ENCODE results near the gene COL4A2.
A peak's percentile ranks its signal among the peaks of the same experiment; 100 is the strongest.
"Not testable (repeated sequence)": the region's sequence is repeated elsewhere in the genome, so short reads cannot be mapped to it uniquely, and the experiment has no call there.

Gene COL4A2

DNA sequence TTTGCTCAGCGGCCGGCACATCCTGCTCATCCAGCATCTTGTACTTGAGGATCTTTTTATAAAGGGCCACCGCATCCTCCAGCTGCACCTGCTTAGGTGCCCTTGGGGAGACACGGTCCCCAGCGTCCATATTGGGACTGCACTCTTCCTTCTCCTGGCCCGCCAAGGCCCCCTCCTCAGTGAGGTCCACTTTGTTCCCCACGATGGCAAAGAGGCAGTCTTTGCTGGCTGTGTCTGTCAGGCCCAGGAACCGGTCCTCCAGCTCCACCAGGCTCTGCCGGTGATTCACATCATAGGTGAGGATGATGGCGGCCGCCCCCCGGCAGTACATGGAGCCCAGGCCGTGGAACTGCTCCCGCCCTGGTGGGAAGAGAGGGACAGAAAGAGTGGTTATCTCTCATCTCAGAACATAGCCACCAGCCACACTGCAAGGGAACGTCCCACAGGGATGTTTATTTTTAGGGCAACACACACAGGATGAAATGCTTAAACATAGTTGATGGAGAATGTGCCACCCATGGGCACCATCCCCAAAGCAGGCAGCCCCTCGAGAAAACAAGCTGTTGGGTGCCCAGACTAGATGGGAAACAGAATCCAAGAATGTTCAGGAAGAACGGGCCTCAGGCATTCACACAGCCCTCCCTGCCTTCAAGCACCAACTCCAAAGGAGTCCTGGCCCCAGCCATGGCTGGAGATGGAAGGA lies 216.9 kb downstream of the COL4A2 start:
- DNase-seq: no peak

DNA sequence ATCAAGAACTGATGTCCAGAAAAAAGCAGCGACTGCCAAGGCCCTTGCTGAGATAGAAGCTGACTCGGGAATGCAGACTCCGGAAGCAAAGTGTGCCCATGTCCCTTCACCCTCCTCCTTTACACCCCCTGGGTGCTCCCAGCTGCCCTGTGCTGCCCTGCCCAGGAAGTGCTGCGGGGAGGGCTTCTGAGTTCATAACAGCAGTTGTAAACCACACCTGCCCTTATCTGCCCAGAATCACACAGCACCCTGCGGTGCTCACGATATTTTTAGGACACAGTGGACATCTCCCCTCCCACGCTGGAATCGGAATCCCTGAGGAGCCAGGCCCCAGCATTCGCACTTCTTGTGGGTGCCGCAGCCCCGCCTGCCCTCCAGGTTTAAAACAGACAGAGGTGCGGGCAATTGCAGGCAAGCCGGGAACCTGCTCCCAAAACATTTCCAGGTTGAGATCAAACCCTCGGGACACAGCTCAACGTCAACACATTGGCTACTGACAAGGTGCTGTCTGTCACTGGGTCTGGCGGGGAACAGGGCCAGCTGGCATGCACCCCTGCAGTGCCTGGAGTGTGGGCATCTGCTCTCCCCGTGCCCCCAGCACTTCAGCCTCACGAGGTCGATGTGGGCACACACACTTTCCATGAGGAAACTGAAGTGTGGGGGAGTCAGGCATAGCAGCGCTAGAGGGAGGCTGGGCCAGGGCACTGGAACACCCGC lies 217.6 kb downstream of the COL4A2 start:
- DNase-seq: peak; percentile 90

DNA sequence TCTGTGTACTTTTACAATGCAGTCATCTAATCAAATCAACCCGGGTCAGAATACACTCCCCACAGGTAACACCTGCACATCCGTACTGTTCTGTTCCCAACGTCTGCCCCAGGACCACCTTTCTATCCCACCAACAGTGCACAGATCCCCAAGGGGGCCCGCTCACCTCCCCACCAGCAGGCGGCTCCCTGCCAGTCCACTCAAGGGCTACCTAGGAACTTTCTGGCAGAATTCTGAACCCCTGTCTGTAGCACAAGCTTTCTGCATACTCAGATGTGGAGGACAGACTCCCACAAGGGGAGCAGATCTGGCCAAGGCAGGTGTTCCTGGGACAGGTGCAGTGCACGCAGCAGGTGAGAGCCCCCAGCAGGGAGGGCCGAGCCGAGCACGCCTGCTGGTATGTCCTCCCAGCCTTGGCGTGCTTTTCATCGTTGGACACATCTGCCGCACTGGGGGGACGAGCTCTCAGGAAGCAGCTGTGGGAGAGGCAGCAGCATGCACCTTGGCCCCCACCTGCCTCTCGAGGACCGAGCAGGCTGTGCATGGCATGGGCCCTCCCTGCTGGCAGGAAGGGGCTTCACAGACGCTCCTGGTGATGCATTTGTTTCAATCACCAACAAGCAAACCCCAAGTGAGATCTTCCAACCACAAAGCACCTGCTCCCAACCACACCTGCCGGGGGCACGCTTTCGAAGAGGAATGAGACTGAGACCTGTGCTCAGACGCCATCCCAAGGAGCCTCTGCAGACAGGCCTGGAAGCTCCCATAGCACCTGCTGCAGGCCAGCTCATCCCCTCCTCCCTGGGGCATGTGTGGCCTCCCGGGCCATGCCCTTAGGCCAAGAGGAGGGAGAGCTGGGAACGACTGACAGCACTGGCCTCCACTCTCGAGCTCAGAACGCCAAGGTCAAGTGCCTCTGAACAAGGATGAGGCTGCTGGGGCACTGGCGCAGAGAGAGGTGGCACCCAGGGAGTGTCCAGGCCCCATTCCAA lies 218.5 kb downstream of the COL4A2 start:
- DNase-seq: peak; percentile 100

DNA sequence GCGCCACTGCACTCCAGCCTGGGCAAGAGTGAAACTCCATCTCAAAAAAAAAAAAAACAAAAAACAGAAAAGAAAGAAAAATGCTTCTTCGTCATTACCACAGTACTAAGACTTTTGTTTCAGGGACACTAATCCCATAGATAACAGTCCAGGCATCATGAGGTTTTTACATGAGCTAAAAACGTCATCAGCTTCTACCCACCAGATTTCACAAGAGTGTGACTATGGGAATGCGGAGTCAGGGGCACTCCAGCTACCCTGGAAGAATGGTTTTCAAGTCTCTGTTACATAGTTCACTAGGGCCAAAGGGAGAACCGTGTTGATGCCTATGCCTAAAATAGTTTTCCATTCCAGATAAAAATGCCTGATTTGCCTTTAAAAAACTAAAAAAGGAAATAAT lies 221.3 kb downstream of the COL4A2 start:
- DNase-seq: no peak

DNA sequence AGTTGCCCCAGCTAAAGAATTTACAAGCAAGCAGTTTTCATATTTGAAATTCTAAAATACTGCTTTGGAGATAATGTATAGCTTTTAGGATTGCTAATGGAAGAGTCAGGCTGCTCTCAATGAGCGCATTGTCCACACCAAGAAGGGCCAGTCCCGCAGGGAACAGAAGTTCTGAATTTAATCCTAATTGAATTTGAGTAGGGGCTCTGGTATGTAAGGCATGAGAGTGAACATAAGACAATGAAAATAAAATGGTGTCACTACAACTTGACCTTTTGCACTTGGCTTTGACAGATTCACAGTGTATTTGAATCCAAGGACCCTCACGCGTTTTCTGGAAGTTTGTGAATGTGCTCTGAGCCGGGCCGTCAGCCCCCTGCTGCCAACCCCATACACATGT lies 221.8 kb downstream of the COL4A2 start:
- no peak for DNase-seq

DNA sequence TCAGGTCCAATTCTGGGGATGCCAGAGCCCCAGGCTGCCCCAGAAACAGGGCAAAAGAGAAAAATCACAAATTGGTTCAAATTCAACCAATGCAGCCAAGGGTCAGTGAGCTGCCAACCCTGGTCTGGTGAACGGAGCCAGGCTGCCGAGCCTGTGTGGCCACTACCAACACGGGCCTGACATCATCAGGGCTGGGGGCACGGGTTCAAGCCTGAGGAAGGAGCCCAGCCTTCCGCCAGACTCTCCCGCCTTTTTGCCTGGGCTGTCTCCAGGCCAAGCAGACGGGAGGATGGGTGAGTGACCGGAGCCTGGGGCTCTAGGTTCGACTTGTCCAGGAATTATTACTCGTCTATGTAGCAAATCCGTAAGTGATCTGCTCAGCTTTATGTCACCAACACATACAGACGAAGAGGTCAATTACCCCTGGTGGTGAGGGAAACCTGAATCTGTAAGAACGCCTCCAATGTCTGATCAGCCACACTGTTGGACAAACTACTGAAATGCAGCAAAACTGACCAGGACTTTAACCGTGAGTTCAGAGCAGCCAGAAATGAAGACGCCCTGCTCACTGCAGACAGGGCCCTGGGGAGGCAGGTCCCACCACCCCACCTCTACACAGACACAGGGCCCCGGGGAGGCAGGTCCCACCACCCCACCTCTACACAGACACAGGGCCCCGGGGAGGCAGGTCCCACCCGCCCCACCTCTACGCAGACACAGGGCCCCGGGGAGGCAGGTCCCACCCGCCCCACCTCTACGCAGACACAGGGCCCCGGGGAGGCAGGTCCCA lies 222.6 kb downstream of the COL4A2 start:
- no peak for DNase-seq

DNA sequence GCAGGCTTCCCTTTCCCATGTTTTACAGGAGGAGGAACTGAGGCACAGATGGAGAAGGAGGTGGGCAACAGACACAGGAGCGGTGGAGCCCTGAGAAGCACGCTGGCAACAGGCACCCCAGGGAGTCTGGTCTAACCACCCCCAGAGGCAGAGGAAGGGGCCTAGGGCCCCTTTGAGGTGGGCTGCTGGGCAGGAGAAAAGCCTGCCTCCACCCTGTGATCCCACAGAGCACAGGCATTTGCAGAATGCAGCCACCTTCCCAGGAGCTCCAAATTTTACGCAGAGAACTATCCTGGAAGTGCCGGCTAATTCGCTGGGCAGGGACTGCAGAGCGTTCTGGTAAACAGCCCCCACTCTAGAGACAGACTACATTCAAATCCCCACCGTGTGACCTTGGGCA lies 224.0 kb downstream of the COL4A2 start:
- DNase-seq: no peak

DNA sequence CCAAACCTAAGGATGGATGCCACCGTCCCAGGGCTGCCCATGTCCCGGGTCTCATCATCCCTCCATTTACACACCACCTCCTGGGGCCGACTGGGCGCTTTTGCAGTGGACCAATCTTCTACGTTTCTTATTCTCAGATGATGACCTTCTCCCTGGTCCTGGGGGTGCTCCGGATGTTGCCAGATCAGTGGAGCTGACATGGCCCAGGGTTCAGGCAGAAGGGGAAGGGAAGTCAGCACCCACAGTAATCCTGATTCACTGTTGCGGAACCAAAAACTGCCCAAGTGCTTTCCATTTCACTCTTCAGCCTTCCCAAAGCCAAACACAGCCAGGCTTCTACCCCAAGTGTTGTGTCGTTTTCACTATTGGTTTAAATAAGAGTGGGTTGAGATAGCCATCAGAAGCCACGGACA lies 224.6 kb downstream of the COL4A2 start:
- no peak for DNase-seq

DNA sequence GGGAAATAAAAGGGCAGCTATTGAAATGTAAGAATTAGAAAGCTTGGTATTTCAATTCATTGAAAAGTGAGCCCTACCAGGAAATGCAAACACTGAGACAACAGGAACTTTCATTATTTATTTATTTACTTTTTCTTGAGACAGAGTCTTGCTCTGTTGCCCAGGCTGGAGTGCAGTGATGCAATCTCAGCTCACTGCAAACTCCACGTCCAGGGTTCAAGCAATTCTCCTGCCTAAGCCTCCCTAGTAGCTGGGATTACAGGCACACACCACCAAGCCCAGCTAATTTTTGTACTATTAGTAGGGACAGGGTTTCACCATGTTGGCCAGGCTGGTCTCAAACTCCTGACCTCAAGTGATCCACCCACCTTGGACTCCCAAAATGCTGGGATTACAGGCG lies 225.2 kb downstream of the COL4A2 start:
- DNase-seq: not testable (repeated sequence)

DNA sequence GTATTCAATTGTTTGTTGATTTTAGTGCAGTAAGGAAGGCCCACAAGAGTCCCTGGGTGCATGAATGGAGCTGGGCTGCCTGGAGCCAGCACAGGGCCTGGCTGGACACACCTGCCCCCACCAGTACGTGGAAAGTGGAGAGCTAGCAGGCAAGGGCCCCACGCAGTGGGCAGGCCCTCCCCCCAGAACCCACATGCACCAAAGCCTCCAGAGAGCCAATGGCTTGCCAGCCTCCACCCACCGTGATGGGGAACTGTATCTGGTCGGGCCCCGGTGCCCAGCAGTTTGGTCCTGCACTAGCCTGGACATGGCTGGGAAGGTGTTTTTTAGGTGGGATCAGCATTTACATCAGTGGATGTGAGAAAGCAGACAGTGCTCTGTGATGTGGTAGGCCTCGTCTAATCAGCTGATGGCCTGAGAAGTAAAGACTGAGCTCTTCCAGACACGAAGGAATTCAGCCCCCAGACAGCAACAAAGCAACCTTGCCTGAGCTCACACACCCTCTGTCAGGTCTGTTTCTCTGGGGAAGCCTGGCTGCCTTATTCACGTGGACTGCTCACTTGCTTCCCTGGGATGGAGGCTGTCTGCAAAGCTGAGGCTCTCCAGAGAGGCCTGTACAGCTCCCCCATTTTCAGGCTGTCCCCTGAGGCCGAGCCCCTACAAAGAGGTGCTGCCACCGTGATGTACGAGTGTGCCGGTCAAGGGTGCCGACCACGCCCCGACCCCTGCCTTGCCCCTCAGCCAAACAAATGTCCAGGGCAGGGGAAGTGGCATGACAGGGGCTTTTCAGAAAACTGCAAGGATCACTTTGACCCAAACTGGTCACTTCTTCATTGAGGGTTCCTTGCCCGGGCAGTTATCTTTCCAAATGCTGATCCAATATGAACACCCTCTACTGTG lies 226.9 kb downstream of the COL4A2 start:
- no peak for DNase-seq

DNA sequence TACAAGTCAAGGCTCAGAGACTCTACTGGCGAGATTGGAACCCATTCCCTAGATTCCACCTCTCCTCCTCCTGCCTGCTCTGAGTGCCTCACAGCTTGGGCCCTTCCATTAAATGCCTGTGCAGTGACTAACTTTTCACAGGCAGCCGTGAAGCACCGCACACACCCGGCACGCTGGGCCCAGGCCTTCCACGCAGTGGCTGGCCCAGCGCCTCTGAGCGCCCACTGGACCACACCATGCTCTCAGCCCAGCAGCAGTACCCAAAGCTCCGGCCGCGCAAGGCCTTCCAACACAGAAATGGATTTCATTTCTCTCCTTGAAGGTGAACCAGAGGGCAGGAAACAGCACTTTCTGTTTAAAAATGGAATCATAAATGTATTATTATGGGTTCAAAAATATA lies 228.4 kb downstream of the COL4A2 start:
- DNase-seq: no peak

DNA sequence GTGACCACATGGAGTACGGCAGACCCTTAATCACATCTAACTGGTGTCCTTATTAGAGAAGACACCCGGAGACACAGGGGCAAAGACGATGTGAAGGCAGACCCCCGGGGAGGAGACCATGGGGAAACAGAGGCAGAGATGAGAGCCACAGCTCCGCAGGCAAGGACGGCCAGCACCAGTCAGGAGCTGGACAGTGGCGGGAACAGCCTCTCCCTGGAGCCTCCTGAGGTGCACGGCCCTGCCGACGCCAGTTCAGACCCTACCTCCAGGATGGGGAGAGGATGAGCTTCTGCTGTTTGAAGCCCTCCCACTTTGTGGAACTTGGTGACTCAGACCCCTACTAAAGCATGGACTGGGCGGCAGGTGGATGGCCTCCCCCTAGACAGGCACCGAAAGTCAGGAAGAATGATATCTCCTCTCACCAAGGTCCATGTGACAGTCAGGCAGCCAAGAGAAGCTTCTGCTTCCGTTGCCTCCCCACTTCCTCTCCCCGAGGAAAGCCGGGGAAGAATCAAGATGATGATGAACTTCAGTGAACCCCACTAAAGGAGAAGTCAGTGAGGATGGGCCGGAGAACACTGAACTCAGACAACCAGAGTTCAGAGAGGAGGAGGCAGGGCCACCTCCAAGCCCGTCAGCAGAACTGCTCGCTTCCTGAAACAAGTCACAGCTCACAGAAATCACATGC lies 229.1 kb downstream of the COL4A2 start:
- DNase-seq: no peak

DNA sequence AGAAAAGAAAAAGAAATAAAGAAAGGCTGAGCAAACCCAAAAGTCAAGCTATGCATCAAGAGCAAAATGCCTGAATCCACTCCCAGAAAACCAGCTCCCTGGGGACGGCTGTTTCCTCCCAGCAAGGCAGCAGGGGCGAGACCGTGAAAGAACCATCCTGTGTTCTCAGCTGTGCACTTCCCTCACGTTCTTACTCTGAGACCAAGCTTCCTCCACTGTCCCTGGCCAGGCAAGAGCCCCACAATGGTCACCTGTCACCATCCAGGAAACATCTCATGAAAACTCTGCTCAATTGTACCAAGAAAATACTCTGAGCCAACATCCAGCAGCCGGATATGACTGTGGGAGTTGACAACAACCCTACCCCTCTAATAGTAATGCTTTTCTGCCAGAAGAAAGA lies 231.5 kb downstream of the COL4A2 start:
- DNase-seq: peak; percentile 36

DNA sequence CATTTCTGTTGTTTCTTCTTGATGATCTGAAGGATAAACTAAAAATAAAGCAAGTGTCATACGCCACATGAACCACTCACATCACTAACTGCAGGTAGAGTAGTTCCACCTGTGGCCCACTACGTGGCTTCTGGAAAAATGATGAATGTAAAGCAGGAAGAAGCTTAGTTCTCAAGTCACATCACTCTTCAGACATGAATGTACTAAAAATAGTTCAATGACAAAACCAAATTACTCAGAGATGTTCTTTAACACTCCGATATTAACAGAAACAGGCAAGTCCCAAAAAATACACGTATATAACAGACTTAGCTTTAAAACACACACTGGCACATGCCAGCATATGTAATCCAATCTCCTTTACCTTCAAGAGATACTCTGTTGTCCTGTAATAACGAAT lies 232.8 kb downstream of the COL4A2 start:
- DNase-seq: no peak

DNA sequence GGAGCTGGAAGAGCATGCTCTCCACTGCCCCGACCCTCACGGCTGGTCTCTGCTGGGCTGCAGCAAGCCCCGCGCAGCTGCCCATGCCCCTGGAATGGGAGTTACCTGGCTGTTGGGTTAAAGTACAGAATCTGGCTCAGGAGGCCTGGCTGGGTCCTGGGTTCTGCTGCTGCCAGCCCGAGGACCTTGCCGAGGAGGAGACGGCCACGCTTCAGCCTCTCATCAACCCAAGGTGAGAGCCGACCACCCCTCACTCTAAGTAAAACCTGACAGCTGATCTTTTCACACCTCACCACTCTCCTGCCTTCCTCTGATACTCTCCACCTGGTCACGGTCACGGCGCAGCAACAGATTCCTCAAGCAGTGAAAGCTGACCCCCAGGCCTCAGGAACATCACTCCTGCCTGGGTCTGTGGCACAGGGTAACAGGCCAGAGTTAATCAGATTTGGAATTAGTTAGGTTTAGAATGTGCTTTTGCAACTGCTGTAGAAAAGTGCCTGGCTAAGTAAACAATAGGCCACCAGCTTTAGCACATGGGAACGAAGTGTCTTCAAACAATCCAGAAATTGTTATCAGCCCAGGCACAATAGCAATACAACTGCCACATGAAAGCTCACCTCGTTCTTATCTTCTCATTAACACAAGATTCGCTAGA lies 233.9 kb downstream of the COL4A2 start:
- no peak for DNase-seq

DNA sequence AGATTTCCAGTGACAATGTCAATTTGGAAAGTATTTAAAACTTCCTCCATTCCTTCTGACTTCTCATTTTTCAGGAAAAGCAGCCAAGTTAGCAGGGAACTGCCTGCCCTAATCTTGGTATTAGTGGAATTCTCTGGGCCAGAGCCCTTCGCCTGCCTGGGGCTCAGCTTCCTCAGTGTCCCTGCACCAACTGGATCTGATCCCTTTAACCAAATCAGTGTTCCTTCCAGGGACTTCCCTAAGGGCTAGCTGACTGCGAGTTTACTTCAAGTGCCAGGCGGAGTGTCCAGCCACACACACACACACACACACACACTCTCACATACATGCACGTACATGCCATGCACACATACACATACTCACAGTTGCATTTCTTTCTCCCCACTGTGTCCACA lies 234.4 kb downstream of the COL4A2 start:
- no peak for DNase-seq

DNA sequence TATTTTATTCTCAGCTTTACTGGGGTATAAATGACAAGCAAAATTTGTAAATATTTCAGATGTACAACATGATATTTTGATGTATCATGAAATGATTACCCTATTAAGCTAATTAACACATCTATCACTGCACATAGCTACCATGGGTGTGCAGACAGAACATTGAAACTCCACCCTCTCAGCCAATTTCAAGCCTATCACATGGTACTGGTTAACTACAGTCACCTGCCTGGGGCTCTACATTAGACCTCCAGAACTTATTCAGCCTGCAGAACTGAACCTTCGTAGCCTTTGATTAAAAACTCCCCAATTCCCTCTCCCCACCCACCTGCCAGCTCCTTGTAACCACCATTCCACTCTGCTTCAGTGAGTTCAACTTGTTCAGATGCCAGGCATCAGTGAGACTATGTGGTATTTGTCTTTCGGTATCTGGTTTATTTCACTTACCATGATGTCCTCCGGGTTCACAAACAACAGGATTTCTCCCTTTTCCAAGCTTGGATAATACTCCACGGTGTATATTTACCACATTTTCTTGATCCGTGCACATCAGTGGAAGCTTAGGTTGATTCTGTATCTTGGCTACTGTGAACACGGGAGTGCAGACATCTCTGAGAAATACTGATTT lies 235.2 kb downstream of the COL4A2 start:
- DNase-seq: peak; percentile 52

DNA sequence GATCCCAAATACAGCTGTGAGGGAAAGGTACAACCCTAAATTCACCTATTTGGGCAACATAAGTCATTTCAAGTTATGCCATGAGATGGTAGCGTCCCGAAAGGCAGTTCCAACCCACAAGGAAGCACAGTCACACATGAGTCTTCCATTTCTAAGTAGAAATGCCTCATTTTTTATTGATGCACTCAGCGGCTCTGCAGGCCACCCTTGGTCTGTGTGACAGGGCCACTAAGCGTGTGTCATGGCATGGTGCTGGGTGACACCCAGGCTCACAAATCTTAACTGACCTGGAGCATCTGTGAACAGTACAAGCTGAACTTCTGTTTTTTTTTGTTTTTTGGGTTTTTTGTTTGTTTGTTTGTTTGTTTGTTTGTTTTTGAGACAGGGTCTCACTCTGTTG lies 239.3 kb downstream of the COL4A2 start:
- no peak for DNase-seq

DNA sequence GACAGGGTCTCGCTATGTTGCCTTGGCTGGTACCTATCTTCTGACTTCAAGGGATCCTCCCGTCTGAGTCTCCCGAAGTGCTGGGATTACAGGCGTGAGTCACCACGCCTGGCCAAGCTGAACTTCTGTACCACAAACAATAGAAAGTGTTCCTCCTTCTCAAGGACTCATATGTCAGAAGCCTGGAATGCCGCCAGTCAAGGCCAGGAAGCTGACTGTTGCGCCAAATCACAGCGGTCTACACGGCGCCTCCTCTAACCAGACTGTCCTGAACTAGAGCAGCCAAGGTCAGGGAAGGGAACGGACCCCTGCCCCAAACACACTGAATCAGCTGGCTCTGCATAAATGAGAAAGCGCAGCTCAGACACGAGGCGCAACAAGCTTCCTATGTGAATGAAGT lies 239.8 kb downstream of the COL4A2 start:
- DNase-seq: no peak

All from NCI-H510A treated with DMSO at 0.1 percent for 48 hours (cell line).